Adipose tissue (tissue), 3 donors: ENCODE results near the gene GPR158. TPM values are rescaled to one million over a fixed set of nuclear protein-coding genes. Genes with fewer than 3 reads are reported as not detected.
"Not testable (repeated sequence)": the region's sequence is repeated elsewhere in the genome, so short reads cannot be mapped to it uniquely, and the experiment has no call there.

Experiments used
- H3K27ac ChIP-seq: one replicate; pipeline ENCODE4 v1.5.1; 2013; ENCODE audit warnings: low read depth, low read length
- WGBS, 3 donors: extraction: QIAGEN DNeasy Blood & Tissue Kit; methylation state at CpG; one replicate each; pipeline ENCODE4 v1.1.7; 2013; 5-methylcytosine and 5-hydroxymethylcytosine counted together
- polyA plus RNA-seq, 3 donors: library from polyadenylated mRNA; stranded (reverse); fragments of 200-250 nt; gene quantifications; one replicate each; pipeline ENCODE4 v1.2.3, GENCODE V29; 2013
- donor health status: healthy with polysubstance abuse.
- donor health status: Bipolar disorder and iron deficiency.
- donor health status: healthy.

GPR158 gene
- polyA plus RNA-seq, 3 donors = under 0.01 to 0.19 (median 0.12) TPM

DNA sequence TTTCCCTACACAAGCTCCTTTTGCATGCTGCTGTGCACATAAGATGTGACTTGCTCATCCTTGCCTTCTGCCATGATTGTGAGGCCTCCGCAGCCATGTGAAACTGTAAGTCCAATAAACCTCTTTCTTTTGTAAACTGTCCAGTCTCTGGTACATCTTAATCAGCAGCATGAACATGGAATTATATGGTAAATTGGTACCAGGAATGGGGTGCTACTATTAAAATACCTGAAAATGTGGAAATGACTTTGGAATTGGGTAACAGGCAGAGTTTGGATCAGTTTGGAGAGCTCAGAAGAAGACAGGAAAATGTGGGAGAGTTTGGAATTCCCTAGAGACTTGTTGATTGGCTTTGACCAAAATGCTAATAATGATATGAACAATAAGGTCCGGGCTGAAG, 181.8 kb downstream of the GPR158 start:
- H3K27ac ChIP-seq = no peak overlapping the region
- WGBS, 3 donors = 92 to 93% (median 93%) methylated on average over 2 of the region's 2 CpGs

DNA sequence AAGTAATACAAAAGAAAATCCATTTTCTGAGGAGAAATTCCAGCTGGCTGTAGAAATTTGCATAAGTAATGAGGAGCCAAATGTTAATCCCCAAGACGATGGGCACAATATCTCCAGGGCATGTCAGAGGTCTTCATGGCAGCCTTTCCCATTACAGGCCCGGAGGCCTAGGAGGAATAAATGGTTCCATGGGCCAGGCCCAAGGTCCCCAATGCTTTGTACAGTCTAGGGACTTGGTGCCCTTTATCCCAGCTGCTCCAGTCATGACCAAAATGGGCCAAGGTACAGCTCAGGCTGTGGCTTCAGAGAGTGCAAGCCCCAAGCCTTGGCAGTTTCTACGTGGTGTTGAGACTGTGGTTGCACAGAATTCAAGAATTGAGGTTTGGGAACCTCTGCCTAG, 182.5 kb downstream of the GPR158 start:
- 72 to 81% (median 75%) methylated on average over 3 of the region's 3 CpGs for whole genome bisulfite sequencing, 3 donors
- no peak overlapping the region for H3K27ac ChIP-seq

DNA sequence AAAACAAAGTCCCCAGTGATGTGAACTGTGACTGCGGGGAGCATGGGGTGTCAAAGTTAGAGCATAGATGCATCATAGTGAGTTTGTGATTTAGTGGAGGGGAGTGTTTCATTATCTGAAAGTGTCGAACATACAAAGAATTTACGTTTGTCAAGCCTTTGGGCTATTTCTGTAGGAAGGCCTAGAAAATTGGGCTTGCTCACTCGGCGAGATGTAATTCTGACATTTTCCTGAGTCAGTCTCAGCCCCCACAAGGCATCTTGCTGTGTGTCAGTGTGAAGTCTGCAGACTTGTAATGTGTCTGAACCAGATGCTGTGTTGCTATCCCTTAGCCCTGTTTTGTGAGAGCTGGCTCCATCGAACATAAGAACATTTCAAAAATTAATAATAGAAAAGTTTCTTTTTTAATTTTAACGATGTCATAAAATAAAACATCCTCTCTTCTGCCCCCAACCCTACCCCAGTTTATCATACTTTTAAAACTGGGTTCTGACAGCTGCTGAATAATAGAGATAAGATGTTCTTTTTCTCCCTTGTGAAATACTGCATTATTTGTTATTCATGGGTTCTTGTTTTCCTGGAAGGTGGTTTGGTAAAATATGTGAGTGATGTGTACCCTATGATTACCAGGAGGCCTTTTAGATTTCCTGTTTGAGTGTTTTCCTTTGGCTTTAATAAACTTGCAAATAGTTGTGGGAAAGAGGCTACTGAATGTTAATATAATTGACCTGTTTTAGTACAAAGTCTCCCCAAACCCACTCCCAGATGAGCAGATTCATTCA, 207.4 kb downstream of the GPR158 start:
- 37 to 44% (median 44%) methylated on average over 7 of the region's 7 CpGs for WGBS, 3 donors
- no peak overlapping the region for H3K27ac ChIP-seq

DNA sequence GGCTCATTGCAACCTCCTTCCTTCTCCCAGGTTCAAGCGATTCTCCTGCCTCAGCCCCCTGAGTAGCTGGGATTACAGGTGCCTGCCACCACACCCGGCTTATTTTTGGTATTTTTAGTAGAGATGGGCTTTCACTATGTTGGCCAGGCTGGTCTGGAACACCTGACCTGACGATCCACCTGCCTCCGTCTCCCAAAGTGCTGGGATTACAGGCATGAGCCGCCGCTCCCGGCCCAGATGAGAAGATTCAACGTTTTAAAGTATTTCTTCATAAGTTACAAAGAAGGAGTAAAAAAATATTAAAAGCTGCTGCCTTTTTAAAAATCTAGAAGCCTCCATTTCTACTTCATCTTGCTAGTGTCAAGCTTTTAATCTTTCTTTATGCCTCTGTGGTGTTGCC, 208.1 kb downstream of the GPR158 start:
- H3K27ac ChIP-seq = not testable (repeated sequence)

DNA sequence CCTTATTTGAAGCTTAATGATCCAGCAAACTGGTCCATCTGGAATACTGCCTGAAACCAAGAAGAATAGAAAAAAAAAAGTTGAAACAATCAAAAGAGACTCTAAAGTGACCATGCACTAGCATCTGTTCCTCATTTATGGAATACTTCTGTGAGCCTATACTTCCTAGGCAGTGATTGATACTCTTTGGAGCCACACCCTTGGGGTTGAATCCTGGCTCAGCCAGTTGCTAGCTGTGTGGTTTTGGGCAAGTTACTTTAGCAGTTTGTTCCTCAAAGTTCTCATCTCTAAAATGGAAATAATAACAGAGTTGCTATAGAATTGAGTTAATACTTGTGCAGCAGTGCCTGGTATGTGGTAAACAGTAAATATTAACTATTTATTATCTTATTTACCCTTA, 208.9 kb downstream of the GPR158 start:
- no peak overlapping the region for H3K27ac ChIP-seq

More for the DNA sequence above, 208.1 kb downstream of the GPR158 start:
- 65 to 79% (median 69%) methylated on average over 8 of the region's 8 CpGs for WGBS, 3 donors

DNA sequence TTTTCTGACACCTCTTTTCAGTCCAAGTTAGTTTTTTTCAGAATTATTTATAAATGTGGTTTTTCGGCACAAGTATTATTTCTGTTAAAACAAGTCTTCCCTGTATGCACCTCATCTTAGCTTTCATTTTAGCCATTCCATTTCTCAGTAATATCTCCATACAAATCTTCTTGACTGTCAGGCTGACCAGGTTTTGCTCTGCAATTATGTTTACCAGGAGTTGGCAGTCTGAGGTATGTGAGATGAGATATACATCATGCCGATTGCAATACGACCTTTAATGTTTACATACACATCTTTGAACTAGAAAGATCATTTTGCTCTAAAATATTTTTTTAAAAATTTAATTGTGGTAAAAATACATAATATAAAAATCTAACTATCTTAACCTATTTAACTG, 209.8 kb downstream of the GPR158 start:
- no peak overlapping the region for H3K27ac ChIP-seq
- 61 to 75% (median 74%) methylated on average over 3 of the region's 3 CpGs for WGBS, 3 donors

DNA sequence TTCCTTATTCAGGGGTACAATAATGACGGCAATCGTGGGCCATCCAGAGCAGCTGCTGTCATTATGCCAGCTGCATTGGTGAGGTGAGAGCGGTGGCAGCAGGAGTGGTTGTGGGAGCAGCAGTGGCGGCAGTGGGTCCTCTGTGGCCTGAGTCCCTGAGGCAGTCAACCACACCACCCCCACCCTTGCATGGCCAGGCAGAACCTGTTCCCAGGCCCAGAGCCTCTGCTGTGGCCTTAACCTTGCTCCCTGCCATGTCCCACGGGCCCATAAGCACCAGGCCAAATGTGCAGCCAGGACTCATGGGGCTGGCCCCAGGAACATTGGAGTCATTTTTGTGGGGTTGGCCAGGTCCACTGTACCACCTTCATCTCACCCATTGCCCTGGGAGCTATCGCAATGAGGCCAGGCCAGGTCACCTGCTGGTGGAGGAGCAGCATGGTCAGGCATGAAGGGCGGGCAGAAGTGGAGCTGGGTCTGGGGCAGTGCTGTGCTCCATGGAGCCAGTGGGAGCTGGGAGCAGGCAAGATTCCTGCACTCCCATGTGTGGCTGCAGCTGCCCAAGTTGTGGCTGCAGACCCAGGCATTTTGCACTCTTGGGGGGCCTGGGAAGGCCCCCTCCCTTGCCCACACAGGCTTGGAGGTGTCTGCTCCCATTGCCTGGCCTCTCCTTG, 213.5 kb downstream of the GPR158 start:
- WGBS, 3 donors = 88 to 91% (median 89%) methylated on average over 7 of the region's 7 CpGs
- H3K27ac ChIP-seq = no peak overlapping the region

DNA sequence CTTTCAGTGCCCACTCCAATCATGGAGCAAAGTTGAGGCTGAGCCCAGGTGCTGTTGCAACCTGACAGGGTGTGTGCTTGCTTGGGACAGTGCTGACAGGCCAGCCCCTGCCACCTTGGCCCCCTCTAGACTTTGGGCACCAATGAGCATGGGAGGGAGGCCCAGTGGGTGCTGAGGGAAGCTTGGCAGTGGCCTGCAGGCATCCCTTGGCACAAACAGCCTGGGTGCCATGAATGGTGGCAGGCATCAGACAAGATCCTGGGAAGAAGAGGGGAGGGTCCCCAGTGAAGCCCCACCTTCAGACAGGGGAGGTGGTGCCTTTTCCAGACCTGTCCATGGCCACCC, 214.0 kb downstream of the GPR158 start:
- H3K27ac ChIP-seq = no peak overlapping the region

DNA sequence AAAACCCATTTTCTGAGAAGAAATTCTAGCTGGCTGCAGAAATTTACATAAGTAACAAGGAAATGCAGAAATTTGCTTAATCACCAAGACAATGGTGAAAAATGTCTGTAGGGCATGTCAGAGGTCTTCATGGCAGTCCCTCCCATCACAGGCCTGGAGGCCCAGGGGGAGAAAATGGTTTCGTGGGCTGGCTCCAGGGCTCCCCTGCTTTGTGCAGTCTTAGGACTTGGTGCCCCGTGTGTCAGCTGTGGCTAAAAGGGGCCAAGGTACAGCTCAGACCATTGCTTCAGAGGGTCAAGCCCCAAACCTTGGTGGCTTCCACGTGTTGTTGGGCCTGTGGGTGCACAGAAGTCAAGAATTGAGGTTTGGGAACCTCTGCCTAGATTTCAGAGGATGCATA, 215.9 kb downstream of the GPR158 start:
- WGBS, 3 donors = 54 to 62% (median 56%) methylated on average over 3 of the region's 3 CpGs

DNA sequence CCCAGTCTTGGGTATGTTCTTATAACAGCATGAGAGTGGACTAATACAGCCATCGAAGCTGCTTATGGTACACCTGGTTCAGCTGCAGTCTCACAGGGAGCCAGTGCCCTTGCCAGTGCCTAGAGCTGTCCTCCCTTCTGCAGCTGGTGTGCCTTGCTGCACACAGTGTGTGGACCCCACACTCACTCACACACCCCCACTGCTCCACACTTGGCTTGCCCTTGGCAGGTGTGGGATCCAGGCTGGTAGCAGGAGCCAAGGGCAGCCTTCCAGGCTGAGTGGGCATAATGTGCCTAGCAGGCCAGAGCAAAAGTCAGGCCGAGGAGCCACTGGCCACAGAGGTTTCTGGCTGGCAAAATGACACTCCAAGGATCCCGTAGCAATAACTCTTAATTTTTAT, 217.3 kb downstream of the GPR158 start:
- 61 to 83% (median 74%) methylated on average over 3 of the region's 3 CpGs for WGBS, 3 donors
- H3K27ac ChIP-seq = no peak overlapping the region

More for the DNA sequence above, 215.9 kb downstream of the GPR158 start:
- H3K27ac ChIP-seq = no peak overlapping the region

DNA sequence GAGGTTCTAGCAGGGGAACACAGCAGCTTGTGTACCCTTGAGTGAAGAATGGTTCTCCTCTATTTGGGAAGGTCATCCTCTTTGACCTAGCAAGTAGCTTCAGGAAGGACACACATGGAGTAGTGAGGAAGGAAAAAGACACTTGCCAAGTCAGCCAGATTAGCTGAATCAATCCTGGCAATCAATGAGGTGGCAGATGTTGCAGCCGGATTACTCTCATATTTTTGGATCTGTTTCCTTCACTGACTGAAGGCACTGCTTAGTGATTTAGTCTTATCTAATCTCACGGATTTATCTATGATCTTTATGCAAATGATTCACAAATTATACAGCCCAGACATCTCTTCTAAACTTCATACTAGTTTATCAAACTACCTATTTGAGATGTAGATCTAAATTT, 218.8 kb downstream of the GPR158 start:
- H3K27ac ChIP-seq = no peak overlapping the region
- WGBS, 3 donors = 45 to 62% (median 60%) methylated on average over 2 of the region's 2 CpGs

DNA sequence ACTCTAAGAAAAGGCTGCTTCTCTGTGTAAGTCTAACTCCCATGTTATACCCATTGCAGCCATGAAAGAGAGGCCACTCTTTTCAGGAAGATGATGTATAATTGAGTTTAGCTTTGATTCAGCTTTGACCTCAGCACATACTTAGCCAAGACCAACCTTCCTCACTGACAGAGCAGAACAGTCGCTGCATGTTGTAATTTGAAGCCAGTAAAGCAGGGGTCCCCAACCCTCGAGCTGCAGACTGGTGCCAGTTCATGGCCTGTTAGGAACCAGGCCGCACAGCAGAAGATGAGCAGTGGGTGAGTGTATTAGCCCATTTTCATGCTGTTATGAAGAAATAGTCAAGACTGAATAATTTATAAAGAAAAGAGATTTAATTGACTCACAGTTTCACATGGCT, 223.9 kb downstream of the GPR158 start:
- WGBS, 3 donors = 44 to 57% (median 54%) methylated on average over 3 of the region's 3 CpGs
- no peak overlapping the region for H3K27ac ChIP-seq

DNA sequence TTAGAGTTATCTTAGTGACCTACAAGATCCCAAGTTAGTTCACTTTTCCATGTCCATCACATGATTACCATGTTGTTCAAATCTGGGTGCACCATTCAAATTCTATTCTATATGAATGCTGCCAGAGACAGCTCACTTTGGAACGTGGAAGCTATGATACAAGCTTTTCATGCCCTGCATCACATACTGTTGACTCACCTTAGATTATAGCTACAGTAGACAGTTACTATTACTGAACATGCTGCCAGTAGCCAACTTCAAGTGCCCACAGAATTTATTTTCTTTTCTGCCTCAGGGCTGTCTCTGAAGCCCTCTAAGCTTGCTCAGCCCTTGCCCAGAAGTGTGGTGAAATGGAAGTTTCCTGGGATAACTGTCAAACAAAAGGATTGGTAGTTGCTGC, 231.1 kb downstream of the GPR158 start:
- no peak overlapping the region for H3K27ac ChIP-seq
- WGBS, 3 donors = 58 to 78% (median 78%) methylated on average over 1 of the region's 1 CpG

DNA sequence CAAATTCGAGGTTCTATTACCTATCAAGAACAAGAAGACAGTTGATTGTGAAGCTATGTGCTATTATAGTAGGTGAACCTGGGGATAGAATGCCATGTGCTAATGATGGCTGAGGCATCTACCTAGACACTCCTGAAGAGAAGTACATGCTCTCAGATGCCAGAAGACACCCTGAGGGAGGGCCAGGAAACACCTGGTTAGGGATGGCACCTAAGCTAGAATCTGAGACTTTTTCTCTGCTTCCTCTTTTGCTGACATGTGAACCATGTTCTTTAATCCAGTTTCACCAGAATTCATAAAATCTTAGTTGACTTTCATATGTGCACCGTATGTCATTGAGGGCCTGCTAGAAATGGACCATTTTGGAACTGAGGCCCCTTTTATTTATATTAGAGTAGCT, 242.8 kb downstream of the GPR158 start:
- 59 to 69% (median 68%) methylated on average over 2 of the region's 2 CpGs for WGBS, 3 donors
- H3K27ac ChIP-seq = no peak overlapping the region

DNA sequence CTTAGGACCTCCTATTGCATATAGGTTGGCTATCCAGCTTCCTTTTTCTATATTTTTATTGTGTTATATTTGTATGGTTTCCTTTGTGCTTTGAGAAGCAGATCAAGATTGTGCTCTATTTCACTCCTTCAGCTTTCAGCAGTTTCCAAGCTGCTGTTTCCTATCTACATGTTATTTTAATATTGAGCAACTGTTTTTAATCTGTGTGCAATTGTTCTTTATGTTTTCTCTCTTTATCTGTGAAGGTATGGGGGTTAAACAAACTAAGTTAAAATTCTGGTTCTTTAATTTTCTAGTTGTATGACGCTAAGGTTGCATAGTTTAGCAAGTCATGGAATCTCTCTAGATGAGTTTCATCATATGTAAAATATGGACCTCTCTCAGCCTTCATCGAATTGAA, 251.0 kb downstream of the GPR158 start:
- WGBS, 3 donors = 69 to 78% (median 78%) methylated on average over 2 of the region's 2 CpGs

DNA sequence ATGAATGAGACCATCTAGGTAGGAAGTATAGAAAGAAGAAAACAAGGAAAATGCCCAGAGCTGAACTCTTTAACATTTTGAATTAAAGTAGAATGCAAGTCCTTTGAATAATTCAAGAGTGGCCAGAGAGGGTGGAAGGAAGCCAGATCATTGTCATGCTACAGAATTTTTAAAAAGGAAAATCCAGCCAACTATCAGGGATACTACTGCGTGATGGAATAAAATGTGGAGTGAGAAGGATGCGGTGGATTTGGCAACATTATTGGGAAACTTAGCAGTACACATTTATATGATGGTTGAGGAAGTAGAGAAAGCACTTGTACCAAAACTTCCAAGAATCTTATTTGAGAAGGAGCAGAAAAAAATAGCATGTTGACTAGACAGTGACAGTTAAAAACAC, 261.6 kb downstream of the GPR158 start:
- no peak overlapping the region for H3K27ac ChIP-seq
- 83 to 85% (median 85%) methylated on average over 2 of the region's 2 CpGs for WGBS, 3 donors

More for the DNA sequence above, 251.0 kb downstream of the GPR158 start:
- no peak overlapping the region for H3K27ac ChIP-seq

DNA sequence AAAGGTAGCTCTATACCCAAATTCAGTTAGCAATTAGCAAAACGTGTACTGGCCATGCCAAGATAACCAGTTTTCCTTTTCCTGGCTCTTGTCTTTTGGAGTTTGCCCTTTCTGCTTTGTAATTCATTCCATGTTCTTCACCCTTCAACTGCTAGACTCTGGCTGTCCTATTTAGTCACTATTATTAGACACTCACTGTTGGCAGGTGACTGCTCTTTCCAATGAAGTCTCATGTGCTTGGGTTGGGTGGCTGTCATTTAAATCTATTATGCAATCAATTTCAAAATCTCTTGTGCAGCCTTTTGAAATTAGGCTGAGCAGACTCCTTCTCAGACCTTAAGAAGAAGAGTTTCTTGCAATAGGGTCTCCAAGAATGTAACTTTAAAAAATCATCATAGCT, 266.5 kb downstream of the GPR158 start:
- WGBS, 3 donors = 14 to 55% (median 46%) methylated on average over 1 of the region's 1 CpG
- no peak overlapping the region for H3K27ac ChIP-seq

DNA sequence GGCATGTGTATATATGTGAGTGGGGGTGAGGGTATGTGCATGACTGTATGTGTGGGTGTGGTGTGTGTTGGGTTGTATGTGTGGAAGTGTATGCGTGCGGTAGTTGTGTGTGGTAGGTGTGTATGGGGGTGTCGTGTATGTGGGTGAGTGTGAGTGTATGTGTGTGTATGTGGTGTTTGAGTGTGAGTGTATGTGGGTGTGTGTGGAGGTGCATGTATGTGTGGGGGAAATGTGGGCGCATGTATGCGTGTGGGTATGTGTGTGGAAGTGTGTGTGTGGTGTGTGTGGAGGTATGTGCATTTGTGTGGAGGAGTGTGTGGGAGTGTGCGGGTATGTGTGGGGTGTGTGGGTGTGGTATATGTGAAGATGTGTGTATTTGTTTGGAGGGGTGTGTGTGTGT, 269.5 kb downstream of the GPR158 start:
- WGBS, 3 donors = 77 to 90% (median 80%) methylated on average over 6 of the region's 6 CpGs
- no peak overlapping the region for H3K27ac ChIP-seq

DNA sequence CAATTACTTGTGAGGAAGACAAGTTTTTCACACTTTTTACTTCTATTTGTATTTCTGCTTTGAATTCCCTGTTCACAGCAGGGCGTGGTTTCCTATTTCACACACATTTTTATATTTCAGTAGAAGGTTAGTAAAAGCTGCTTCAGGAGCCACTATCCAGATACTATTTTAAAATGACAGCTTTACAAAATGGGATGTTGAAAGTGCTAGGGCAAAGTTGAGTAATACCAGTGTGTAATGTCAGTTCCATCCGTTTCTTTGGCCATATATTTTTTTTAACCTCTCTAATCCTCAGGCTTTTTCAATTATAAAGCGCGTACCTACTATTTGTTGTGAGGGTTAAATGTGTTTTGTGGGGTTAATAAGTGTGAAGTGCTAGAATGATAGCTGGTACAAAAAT, 276.6 kb downstream of the GPR158 start:
- H3K27ac ChIP-seq = no peak overlapping the region
- 69 to 77% (median 74%) methylated on average over 4 of the region's 4 CpGs for WGBS, 3 donors

DNA sequence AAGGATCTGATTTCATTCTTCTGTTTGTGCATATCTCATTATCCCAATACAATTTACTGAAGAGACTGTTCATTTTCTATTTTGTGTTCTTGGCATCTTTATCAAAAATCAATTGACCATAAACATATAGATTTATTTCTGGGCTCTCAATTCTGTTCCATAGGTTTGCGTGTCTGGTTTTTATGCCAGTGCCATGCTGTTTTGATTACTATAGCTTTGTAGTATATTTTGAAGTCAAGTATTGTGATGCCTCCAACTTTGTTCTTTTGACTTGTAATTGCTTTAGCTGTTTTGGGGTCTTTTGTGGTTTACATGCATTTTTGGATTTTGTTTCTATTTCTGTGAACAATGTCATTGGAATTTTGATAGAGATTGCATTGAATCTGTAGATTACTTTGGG, 278.8 kb downstream of the GPR158 start:
- WGBS, 3 donors = 52 to 100% (median 94%) methylated on average over 1 of the region's 1 CpG
- H3K27ac ChIP-seq = no peak overlapping the region
